ENCODE measurements around the gene SCMH1.

DNA sequence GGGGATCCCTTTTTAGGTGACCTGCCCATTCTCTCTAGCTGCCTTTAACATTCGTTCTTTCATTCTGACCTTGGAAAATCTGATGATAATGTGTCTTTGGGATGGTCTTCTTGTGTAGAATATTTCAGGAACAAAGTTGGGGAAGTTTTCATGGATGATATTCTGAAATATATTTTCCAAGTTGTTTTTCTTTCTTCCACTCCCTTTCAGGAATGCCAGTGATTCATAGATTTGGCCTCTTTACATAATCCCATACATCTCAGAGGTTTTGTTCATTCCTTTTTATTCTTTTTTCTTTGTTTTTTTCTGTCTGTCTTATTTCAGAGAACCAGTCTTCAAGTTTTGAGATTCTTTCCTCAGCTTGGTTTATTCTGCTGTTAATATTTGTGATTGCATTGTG, 13.9 kb upstream of the SCMH1 start:
- TF ChIP-seq POLR2A (IDR thresholded peaks at IDR 0.05; ENCODE audit: low read length) (no peak), GATA1 (IDR thresholded peaks at IDR 0.05; ENCODE audit: low read depth, low read length) (no peak)
